Measurements from ENCODE around the gene FIBCD1.

FIBCD1 gene

GRCh38 chr9:130945173-130945572, 6.1 kb upstream of the FIBCD1 start:
- ChIA-PET POLR2A (no interaction called here), CTCF (interaction anchor here (0.8 kb wide), 1 partner anchor 244 kb away, joined by 3 read pairs; no protein-coding TSS in a partner anchor)
- DNase-seq (ENCODE audit: extremely low spot score): no peak
- TF ChIP-seq LEF1 (IDR thresholded peaks at IDR 0.05; ENCODE audit: borderline replicate concordance) (no peak), ELF4 (IDR thresholded peaks at IDR 0.05) (no peak), FOXK2 (IDR thresholded peaks at IDR 0.05) (no peak), SUZ12 (IDR thresholded peaks at IDR 0.05) (no peak), ZNF384 (IDR thresholded peaks at IDR 0.05) (no peak), FOXA1 (IDR thresholded peaks at IDR 0.05) (no peak), L3MBTL2 (conservative IDR thresholded peaks at IDR 0.05) (no peak), HDGF (IDR thresholded peaks at IDR 0.05; ENCODE audit: borderline replicate concordance) (no peak), ARNT (IDR thresholded peaks at IDR 0.05) (no peak)
- TF ChIP-seq, protein P1, sequence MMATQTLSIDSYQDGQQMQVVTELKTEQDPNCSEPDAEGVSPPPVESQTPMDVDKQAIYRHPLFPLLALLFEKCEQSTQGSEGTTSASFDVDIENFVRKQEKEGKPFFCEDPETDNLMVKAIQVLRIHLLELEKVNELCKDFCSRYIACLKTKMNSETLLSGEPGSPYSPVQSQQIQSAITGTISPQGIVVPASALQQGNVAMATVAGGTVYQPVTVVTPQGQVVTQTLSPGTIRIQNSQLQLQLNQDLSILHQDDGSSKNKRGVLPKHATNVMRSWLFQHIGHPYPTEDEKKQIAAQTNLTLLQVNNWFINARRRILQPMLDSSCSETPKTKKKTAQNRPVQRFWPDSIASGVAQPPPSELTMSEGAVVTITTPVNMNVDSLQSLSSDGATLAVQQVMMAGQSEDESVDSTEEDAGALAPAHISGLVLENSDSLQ (IDR thresholded peaks at IDR 0.05): no peak

DNA sequence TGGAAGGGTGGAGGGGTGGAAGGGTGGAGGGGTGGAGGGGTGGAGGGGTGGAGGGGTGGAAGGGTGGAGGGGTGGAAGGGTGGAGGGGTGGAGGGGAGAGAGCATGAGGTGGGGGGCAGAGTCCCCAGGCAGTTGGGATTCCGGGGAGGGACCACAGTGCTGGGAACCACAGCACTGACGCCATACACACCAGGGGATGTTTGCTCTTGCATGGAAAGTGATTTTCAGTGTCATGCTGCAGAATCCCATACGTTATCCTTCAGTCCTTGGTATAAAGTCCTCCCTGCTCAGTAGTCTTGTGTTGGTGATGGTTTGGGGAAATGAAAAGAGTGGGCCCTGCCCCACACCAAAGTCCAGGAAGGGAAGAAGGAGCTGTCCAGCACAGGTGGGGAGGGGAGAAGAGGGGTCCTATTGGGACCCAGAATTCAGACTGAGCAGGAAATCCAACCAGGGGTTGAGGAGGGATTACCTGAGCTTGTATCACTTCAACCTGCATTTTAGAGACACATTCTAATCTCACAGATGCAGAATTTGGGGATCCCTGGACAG, 5.5 kb upstream of the FIBCD1 start:
- POLR2A ChIA-PET: no interaction called here
- no peak for DNase-seq (ENCODE audit: extremely low spot score)
- CTCF ChIA-PET: interaction anchor here (0.8 kb wide), 1 partner anchor 244 kb away, joined by 3 read pairs; no protein-coding TSS in a partner anchor
- no peak for TF ChIP-seq HDGF (IDR thresholded peaks at IDR 0.05; ENCODE audit: borderline replicate concordance)
- no peak for TF ChIP-seq ELF4 (IDR thresholded peaks at IDR 0.05)
- TF ChIP-seq FOXA1 (IDR thresholded peaks at IDR 0.05): no peak
- no peak for TF ChIP-seq L3MBTL2 (conservative IDR thresholded peaks at IDR 0.05)
- TF ChIP-seq SUZ12 (IDR thresholded peaks at IDR 0.05): no peak
- TF ChIP-seq, protein P1 (IDR thresholded peaks at IDR 0.05): no peak
- TF ChIP-seq ARNT (IDR thresholded peaks at IDR 0.05): no peak
- no peak for TF ChIP-seq ZNF384 (IDR thresholded peaks at IDR 0.05)
- TF ChIP-seq SP1 (IDR thresholded peaks at IDR 0.05): no peak
- TF ChIP-seq FOXK2 (IDR thresholded peaks at IDR 0.05): no peak
- TF ChIP-seq TARDBP (IDR thresholded peaks at IDR 0.05): no peak
- no peak for TF ChIP-seq CTBP1 (IDR thresholded peaks at IDR 0.05; ENCODE audit: borderline replicate concordance)
- TF ChIP-seq FOXM1 (IDR thresholded peaks at IDR 0.05; ENCODE audit: borderline replicate concordance): no peak
- no peak for TF ChIP-seq NFRKB (IDR thresholded peaks at IDR 0.05)
- TF ChIP-seq LEF1 (IDR thresholded peaks at IDR 0.05; ENCODE audit: borderline replicate concordance): no peak
- no peak for TF ChIP-seq BHLHE40 (IDR thresholded peaks at IDR 0.05; ENCODE audit: borderline replicate concordance)

DNA sequence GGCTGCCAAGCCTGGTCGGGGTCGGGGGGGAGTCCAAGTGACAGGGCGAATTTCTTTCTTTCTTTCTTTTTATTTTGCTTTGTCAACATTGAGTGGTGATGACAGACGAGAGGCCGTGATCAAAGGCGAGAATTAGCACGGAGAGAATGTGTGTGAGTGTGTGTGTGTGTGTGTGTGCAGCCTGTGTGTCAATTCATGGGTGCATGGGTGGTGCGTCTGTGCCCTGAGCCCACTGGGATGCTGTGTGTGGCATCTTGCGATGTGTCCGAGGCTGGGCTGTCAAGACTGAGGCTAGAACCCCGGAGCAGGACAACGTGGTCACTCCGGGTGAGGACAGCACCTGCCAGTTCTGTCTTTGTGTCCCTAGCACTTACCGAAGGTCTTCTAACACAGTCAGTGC, 4.7 kb upstream of the FIBCD1 start:
- POLR2A ChIA-PET: no interaction called here
- CTCF ChIA-PET: no interaction called here
- no peak for DNase-seq (ENCODE audit: extremely low spot score)
- TF ChIP-seq TARDBP (IDR thresholded peaks at IDR 0.05) (no peak), FOXA1 (IDR thresholded peaks at IDR 0.05) (no peak), LEF1 (IDR thresholded peaks at IDR 0.05; ENCODE audit: borderline replicate concordance) (no peak), ELF4 (IDR thresholded peaks at IDR 0.05) (no peak), BHLHE40 (IDR thresholded peaks at IDR 0.05; ENCODE audit: borderline replicate concordance) (no peak), FOXK2 (IDR thresholded peaks at IDR 0.05) (no peak)

DNA sequence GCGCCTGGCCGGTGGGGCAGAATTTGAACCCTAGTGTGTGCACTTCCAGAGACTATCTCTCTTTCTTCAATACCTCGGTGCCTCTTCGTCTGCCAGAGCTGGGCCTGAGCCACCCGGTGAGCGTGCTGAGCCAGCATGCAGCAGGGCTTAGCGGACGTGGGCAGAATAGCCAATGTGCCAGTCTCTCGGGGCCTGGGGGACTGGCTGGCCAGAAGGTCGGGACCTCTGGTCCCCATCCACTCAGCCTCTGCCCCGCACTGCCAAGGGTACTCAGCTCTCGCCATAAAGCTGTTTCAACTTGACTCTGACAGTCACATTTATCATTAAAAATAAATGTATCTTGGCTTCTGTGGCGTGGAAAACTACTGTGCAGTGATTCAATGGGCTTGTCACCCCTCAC, 4.2 kb upstream of the FIBCD1 start:
- POLR2A ChIA-PET: no interaction called here
- no peak for DNase-seq (ENCODE audit: extremely low spot score)
- no peak for TF ChIP-seq CTBP1 (IDR thresholded peaks at IDR 0.05; ENCODE audit: borderline replicate concordance)
- no peak for TF ChIP-seq ZNF384 (IDR thresholded peaks at IDR 0.05)
- no peak for TF ChIP-seq BHLHE40 (IDR thresholded peaks at IDR 0.05; ENCODE audit: borderline replicate concordance)
- no peak for TF ChIP-seq L3MBTL2 (conservative IDR thresholded peaks at IDR 0.05)
- TF ChIP-seq FOXK2 (IDR thresholded peaks at IDR 0.05): no peak
- TF ChIP-seq NFRKB (IDR thresholded peaks at IDR 0.05): no peak
- TF ChIP-seq LEF1 (IDR thresholded peaks at IDR 0.05; ENCODE audit: borderline replicate concordance): no peak
- TF ChIP-seq FOXA1 (IDR thresholded peaks at IDR 0.05): no peak
- TF ChIP-seq FOXM1 (IDR thresholded peaks at IDR 0.05; ENCODE audit: borderline replicate concordance): no peak
- TF ChIP-seq ARNT (IDR thresholded peaks at IDR 0.05): no peak
- TF ChIP-seq SUZ12 (IDR thresholded peaks at IDR 0.05): no peak
- TF ChIP-seq HDGF (IDR thresholded peaks at IDR 0.05; ENCODE audit: borderline replicate concordance): no peak
- TF ChIP-seq TARDBP (IDR thresholded peaks at IDR 0.05): no peak
- TF ChIP-seq, protein P1 (IDR thresholded peaks at IDR 0.05): no peak
- TF ChIP-seq SP1 (IDR thresholded peaks at IDR 0.05): no peak
- no peak for TF ChIP-seq ELF4 (IDR thresholded peaks at IDR 0.05)
- CTCF ChIA-PET: interaction anchor here (0.6 kb wide), 1 partner anchor 1190 kb away, joined by 5 read pairs; the partner anchor contains the start of gene PTGES

GRCh38 chr9:130942679-130943078, 3.6 kb upstream of the FIBCD1 start:
- POLR2A ChIA-PET: no interaction called here

DNA sequence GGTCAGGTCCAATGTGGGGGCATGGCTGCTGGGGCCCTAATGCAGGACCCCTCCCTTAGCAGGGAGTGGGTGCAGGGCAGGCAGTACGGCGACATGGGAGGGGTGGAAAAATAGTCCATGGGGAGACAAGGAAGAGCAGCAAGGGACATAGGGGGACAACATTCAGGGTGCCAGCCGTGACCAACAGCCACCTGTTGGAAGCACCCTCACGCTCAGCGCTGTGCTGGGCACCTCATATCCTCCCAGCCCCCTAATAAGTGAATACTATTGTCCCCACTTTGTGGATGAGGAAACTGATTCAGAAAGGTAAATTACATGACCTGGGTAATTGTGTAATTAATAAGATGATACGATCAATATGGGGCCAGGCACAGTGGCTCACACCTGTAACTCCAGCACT, 3.0 kb upstream of the FIBCD1 start:
- DNase-seq (ENCODE audit: extremely low spot score): no peak
- POLR2A ChIA-PET: no interaction called here
- CTCF ChIA-PET: interaction anchor here (0.8 kb wide), 1 partner anchor 76 kb away, joined by 4 read pairs; no protein-coding TSS in a partner anchor
- TF ChIP-seq ARNT (IDR thresholded peaks at IDR 0.05) (no peak), LEF1 (IDR thresholded peaks at IDR 0.05; ENCODE audit: borderline replicate concordance) (no peak)
- TF ChIP-seq, protein P1 (IDR thresholded peaks at IDR 0.05): no peak

More at GRCh38 chr9:130942679-130943078, 3.6 kb upstream of the FIBCD1 start:
- CTCF ChIA-PET: interaction anchor here (0.6 kb wide), 1 partner anchor 1190 kb away, joined by 5 read pairs; the partner anchor contains the start of gene PTGES
- DNase-seq (ENCODE audit: extremely low spot score): no peak
- TF ChIP-seq ARNT (IDR thresholded peaks at IDR 0.05) (no peak), ELF4 (IDR thresholded peaks at IDR 0.05) (no peak), CTBP1 (IDR thresholded peaks at IDR 0.05; ENCODE audit: borderline replicate concordance) (no peak), TARDBP (IDR thresholded peaks at IDR 0.05) (no peak)
